Endodermal cell (in vitro differentiated cells): ENCODE results near the gene TAL1. TPM values are rescaled to one million over a fixed set of nuclear protein-coding genes. Genes with fewer than 3 reads are reported as not detected.
A peak's percentile ranks its signal among the peaks of the same experiment; 100 is the strongest.

ENCODE experiments used
- DNase-seq: peaks from one replicate; pipeline ENCODE4 v3.0.0-alpha.2; 2017
- H3K27ac ChIP-seq: 2 replicates; pipeline ENCODE4 v1.5.1; 2013; ENCODE audit warnings: mild to moderate bottlenecking, low read depth, low read length, moderate library complexity
- H3K27me3 ChIP-seq: 2 replicates; pipeline ENCODE4 v1.6.1; 2013; ENCODE audit warnings: mild to moderate bottlenecking, low read length, moderate library complexity; ENCODE audit not compliant: insufficient read depth, control insufficient read depth, poor library complexity, severe bottlenecking
- H3K36me3 ChIP-seq: 2 replicates; pipeline ENCODE4 v1.7.0; 2013; ENCODE audit warnings: mild to moderate bottlenecking, low read length, moderate library complexity; ENCODE audit not compliant: control insufficient read depth, insufficient read depth
- H3K4me1 ChIP-seq: one replicate; pipeline ENCODE4 v1.7.0; 2013; ENCODE audit warnings: low read length; ENCODE audit not compliant: control insufficient read depth, insufficient read depth
- H3K4me3 ChIP-seq: 2 replicates; pipeline ENCODE4 v1.5.1; 2013; ENCODE audit warnings: mild to moderate bottlenecking, low read length, moderate library complexity
- H3K9ac ChIP-seq: 2 replicates; pipeline ENCODE4 v1.6.1; 2013; ENCODE audit warnings: mild to moderate bottlenecking, low read length, moderate library complexity; ENCODE audit not compliant: poor library complexity, severe bottlenecking; ENCODE audit errors: extremely low read depth
- H3K9me3 ChIP-seq: 2 replicates; pipeline ENCODE4 v1.6.1; 2013; ENCODE audit warnings: mild to moderate bottlenecking, low read length, moderate library complexity; ENCODE audit not compliant: control insufficient read depth
- H3K27ac Mint-ChIP-seq: 2 replicates; pipeline ENCODE4 v1.8.0; 2020; ENCODE audit warnings: mixed read lengths
- H3K27me3 Mint-ChIP-seq: 2 replicates; pipeline ENCODE4 v1.8.0; 2021; ENCODE audit warnings: mild to moderate bottlenecking, mixed read lengths; ENCODE audit not compliant: insufficient read depth
- H3K36me3 Mint-ChIP-seq: 2 replicates; pipeline ENCODE4 v1.8.0; 2020; ENCODE audit warnings: low read depth, mixed read lengths
- H3K4me1 Mint-ChIP-seq: 2 replicates; pipeline ENCODE4 v1.8.0; 2020; ENCODE audit warnings: mixed read lengths
- H3K4me3 Mint-ChIP-seq: 2 replicates; pipeline ENCODE4 v1.8.0; 2020; ENCODE audit warnings: mild to moderate bottlenecking, moderate library complexity, mixed read lengths
- H3K9me3 Mint-ChIP-seq: 2 replicates; pipeline ENCODE4 v1.8.0; 2020; ENCODE audit warnings: mild to moderate bottlenecking, mixed read lengths
- CTCF ChIP-seq: fragments of 200-600 bp; sonication (generic); conservative IDR thresholded peaks from 2 replicates; pipeline ENCODE4 v1.5.0; 2021; ENCODE audit warnings: antibody characterized with exemption, mild to moderate bottlenecking
- WGBS, 2 experiments: methylation state at CpG; one replicate each; pipeline versions ENCODE4 v1.1.5 to v1.1.7; 2013; ENCODE audit warnings: missing lambda C conversion rate in 2 of 2, mixed read lengths in 1 of 2; ENCODE audit not compliant: insufficient coverage in 1 of 2, insufficient read length in 1 of 2; 5-methylcytosine and 5-hydroxymethylcytosine counted together
- total RNA-seq, 2 donors: library from RNA; stranded (reverse); fragmentation: NEBNext Ultra II Directional in 1 of 2; extraction: Animal tissue kit (Norgen Biotek cat#: 25700) in 1 of 2; gene quantifications; 2 replicates in 1 of 2; 3 replicates in 1 of 2; pipeline ENCODE4 v1.2.1, GENCODE V29; 2021

TAL1 gene
- total RNA-seq, 2 donors from 2014 or later = 0.04 TPM; not detected in 1

- Histone ChIP-seq H3K36me3 (no peaks in the 10 kb centered on the region), H3K27me3 (peaks cover 19% of the 10 kb centered on the region), H3K27ac (no peak overlapping the region), H3K4me1 (no peaks in the 10 kb centered on the region), H3K9ac (no peak overlapping the region), H3K9me3 (no peaks in the 10 kb centered on the region), H3K4me3 (no peak overlapping the region)
- TF ChIP-seq CTCF = no peak
- no peak overlapping the region for H3K27ac Mint-ChIP-seq
- H3K27me3 Mint-ChIP-seq = peaks cover 44% of the 10 kb centered on the region
- WGBS, 2 experiments = 87 to 95% methylated on average over 2 to 3 of the region's 3 CpGs
- H3K4me3 Mint-ChIP-seq = no peak overlapping the region
- peaks cover 5% of the 10 kb centered on the region for H3K9me3 Mint-ChIP-seq
- no peaks in the 10 kb centered on the region for H3K36me3 Mint-ChIP-seq
- DNase-seq = no peak
- H3K4me1 Mint-ChIP-seq = peaks cover 10% of the 10 kb centered on the region
These were observed 51.9 kb downstream of the TAL1 start for GRCh38 chr1:47179988-47180563.

GRCh38 chr1:47179017-47179987 lies 52.7 kb downstream of the TAL1 start:
- Mint-ChIP-seq H3K27me3 (peaks cover 42% of the 10 kb centered on the region), H3K9me3 (no peaks in the 10 kb centered on the region), H3K27ac (peak overlapping the region; percentile 85), H3K4me1 (peaks cover 10% of the 10 kb centered on the region), H3K36me3 (no peaks in the 10 kb centered on the region), H3K4me3 (peak overlapping the region; percentile 56)
- H3K9me3 ChIP-seq = no peaks in the 10 kb centered on the region
- H3K9ac ChIP-seq = no peak overlapping the region
- H3K27me3 ChIP-seq = peaks cover 19% of the 10 kb centered on the region
- H3K36me3 ChIP-seq = no peaks in the 10 kb centered on the region
- peak; percentile 96 for TF ChIP-seq CTCF
- no peak overlapping the region for H3K27ac ChIP-seq
- WGBS, 2 experiments = 20 to 57% methylated on average over 8 to 30 of the region's 30 CpGs
- DNase-seq = peak; percentile 98
- H3K4me1 ChIP-seq = no peaks in the 10 kb centered on the region
- H3K4me3 ChIP-seq = peak overlapping the region; percentile 74

GRCh38 chr1:47178654-47179016 lies 53.4 kb downstream of the TAL1 start:
- Histone ChIP-seq H3K4me1 (no peaks in the 10 kb centered on the region), H3K4me3 (peak overlapping the region; percentile 65), H3K9ac (no peak overlapping the region), H3K9me3 (no peaks in the 10 kb centered on the region), H3K27ac (no peak overlapping the region), H3K36me3 (no peaks in the 10 kb centered on the region), H3K27me3 (peaks cover 19% of the 10 kb centered on the region)
- H3K4me1 Mint-ChIP-seq = peaks cover 10% of the 10 kb centered on the region
- peak overlapping the region; percentile 85 for H3K27ac Mint-ChIP-seq
- no peak for DNase-seq
- H3K36me3 Mint-ChIP-seq = no peaks in the 10 kb centered on the region
- no peaks in the 10 kb centered on the region for H3K9me3 Mint-ChIP-seq
- H3K27me3 Mint-ChIP-seq = peaks cover 37% of the 10 kb centered on the region
- H3K4me3 Mint-ChIP-seq = peak overlapping the region; percentile 56
- TF ChIP-seq CTCF = no peak
- 89 to 96% methylated on average over 7 to 8 of the region's 8 CpGs for WGBS, 2 experiments
